ENCODE measurements around the gene NXPE4.

Gene NXPE4

GRCh38 chr11:114623720-114624119 is 28.1 kb upstream of the NXPE4 start:
- no peaks in the 10 kb centered on the region for H3K4me1 ChIP-seq
- no peaks in the 10 kb centered on the region for H3K79me2 ChIP-seq
- no peak overlapping the region for H3K4me3 ChIP-seq (ENCODE audit: low read depth, low read length)
- H3K27me3 ChIP-seq (ENCODE audit: control insufficient read depth, insufficient read depth, low read length): no peaks in the 10 kb centered on the region
- no peak overlapping the region for H2AFZ ChIP-seq
- no peak overlapping the region for H3K27ac ChIP-seq
- H3K9me3 ChIP-seq (ENCODE audit: control insufficient read depth, low read length): no peaks in the 10 kb centered on the region
- H3K4me2 ChIP-seq (ENCODE audit: low read length): no peak overlapping the region
- no peak overlapping the region for H3K9ac ChIP-seq
- no peaks in the 10 kb centered on the region for H3K36me3 ChIP-seq (ENCODE audit: control insufficient read depth, insufficient read depth, low read length)
- TF ChIP-seq, protein P1, sequence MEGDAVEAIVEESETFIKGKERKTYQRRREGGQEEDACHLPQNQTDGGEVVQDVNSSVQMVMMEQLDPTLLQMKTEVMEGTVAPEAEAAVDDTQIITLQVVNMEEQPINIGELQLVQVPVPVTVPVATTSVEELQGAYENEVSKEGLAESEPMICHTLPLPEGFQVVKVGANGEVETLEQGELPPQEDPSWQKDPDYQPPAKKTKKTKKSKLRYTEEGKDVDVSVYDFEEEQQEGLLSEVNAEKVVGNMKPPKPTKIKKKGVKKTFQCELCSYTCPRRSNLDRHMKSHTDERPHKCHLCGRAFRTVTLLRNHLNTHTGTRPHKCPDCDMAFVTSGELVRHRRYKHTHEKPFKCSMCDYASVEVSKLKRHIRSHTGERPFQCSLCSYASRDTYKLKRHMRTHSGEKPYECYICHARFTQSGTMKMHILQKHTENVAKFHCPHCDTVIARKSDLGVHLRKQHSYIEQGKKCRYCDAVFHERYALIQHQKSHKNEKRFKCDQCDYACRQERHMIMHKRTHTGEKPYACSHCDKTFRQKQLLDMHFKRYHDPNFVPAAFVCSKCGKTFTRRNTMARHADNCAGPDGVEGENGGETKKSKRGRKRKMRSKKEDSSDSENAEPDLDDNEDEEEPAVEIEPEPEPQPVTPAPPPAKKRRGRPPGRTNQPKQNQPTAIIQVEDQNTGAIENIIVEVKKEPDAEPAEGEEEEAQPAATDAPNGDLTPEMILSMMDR (IDR thresholded peaks at IDR 0.05): no peak

DNA sequence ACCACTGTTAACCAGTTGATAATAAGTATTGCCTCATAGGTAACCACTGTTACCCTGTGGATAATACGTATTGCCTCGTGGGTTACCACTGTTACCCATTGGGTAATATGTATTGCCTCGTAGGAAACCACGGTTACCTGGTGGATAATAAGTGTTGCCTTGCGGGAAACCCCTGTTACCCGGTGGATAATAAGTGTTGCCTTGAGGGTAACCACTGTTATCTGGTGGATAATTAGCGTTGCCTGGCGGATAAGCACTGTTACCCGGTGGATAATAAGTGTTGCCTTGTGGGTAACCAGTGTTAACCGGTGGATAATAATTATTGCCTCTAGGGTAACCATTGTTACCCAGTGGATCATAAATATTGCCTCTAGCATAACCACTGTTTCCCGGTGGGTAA is 27.3 kb upstream of the NXPE4 start:
- Histone ChIP-seq H3K4me2 (ENCODE audit: low read length) (no peak overlapping the region), H3K27me3 (ENCODE audit: control insufficient read depth, insufficient read depth, low read length) (no peaks in the 10 kb centered on the region), H3K79me2 (no peaks in the 10 kb centered on the region), H3K4me1 (no peaks in the 10 kb centered on the region), H3K36me3 (ENCODE audit: control insufficient read depth, insufficient read depth, low read length) (no peaks in the 10 kb centered on the region), H3K9ac (no peak overlapping the region), H3K27ac (no peak overlapping the region), H3K4me3 (ENCODE audit: low read depth, low read length) (no peak overlapping the region), H2AFZ (no peak overlapping the region), H3K9me3 (ENCODE audit: control insufficient read depth, low read length) (no peaks in the 10 kb centered on the region)
- TF ChIP-seq, protein P1 (IDR thresholded peaks at IDR 0.05): no peak

DNA sequence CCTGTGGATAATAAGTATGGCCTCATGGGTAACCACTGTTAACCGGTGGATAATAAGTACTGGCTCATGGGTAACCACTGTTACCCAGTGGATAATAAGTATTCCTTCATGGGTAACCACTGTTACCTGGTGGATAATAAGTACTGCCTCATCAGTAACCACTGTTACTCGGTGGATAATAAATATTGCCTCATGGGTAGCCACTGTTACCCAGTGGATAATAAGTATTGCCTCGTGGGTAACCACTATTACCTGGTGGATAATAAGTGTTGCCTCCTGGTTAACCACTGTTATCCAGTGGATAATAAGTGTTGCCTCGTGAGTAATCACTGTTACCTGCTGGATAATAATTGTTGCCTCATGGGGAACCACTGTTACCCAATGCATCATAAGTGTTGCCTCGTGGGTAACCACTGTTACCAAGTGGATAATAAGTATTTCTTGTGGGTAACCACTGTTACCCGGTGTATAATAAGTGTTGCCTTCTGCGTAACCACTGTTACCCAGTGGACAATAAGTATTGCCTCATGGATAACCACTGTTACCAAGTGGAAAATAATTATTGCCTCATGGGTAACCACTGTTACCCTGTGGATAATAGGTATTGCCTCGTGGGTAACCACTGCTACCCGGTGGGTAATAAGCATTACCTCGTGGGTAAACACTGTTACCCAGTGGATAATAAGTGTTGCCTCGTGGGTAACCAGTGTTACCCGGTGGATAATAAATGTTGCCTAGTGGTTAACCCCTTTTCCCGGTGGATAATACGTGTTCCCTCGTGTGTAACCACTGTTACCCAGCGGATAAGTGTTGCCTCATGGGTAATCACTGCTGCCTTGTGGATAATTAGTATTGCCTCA is 26.6 kb upstream of the NXPE4 start:
- no peak overlapping the region for H3K4me2 ChIP-seq (ENCODE audit: low read length)
- no peak overlapping the region for H2AFZ ChIP-seq
- no peak overlapping the region for H3K27ac ChIP-seq
- H3K36me3 ChIP-seq (ENCODE audit: control insufficient read depth, insufficient read depth, low read length): no peaks in the 10 kb centered on the region
- no peaks in the 10 kb centered on the region for H3K4me1 ChIP-seq
- TF ChIP-seq, protein P1 (IDR thresholded peaks at IDR 0.05): no peak
- H3K9me3 ChIP-seq (ENCODE audit: control insufficient read depth, low read length): no peaks in the 10 kb centered on the region
- H3K79me2 ChIP-seq: no peaks in the 10 kb centered on the region
- H3K27me3 ChIP-seq (ENCODE audit: control insufficient read depth, insufficient read depth, low read length): no peaks in the 10 kb centered on the region
- no peak overlapping the region for H3K4me3 ChIP-seq (ENCODE audit: low read depth, low read length)
- no peak overlapping the region for H3K9ac ChIP-seq

GRCh38 chr11:114621072-114621471 is 25.5 kb upstream of the NXPE4 start:
- Histone ChIP-seq H3K4me3 (ENCODE audit: low read depth, low read length) (no peak overlapping the region), H3K9ac (no peak overlapping the region), H3K4me1 (no peaks in the 10 kb centered on the region), H3K27ac (no peak overlapping the region), H3K36me3 (ENCODE audit: control insufficient read depth, insufficient read depth, low read length) (no peaks in the 10 kb centered on the region), H3K79me2 (no peaks in the 10 kb centered on the region), H3K4me2 (ENCODE audit: low read length) (no peak overlapping the region), H2AFZ (no peak overlapping the region), H3K9me3 (ENCODE audit: control insufficient read depth, low read length) (no peaks in the 10 kb centered on the region), H3K27me3 (ENCODE audit: control insufficient read depth, insufficient read depth, low read length) (no peaks in the 10 kb centered on the region)
- TF ChIP-seq, protein P1 (IDR thresholded peaks at IDR 0.05): no peak
